K562 (cell line): ENCODE results near the gene OLAH. TPM values are rescaled to one million over a fixed set of nuclear protein-coding genes. Genes with fewer than 3 reads are reported as not detected.
A peak's percentile ranks its signal among the peaks of the same experiment; 100 is the strongest.

Source experiments
- CEBPG ChIP-seq, 3 experiments: fragments of 200-800 bp in 1 of 3; sonication (Bioruptor generic) in 1 of 3; sonication (generic) in 1 of 3; formaldehyde crosslinking in 1 of 3; IDR thresholded peaks in 2 of 3; conservative IDR thresholded peaks in 1 of 3; 2 replicates each; pipeline versions ENCODE4 v1.6.1 to v1.8.0; 2016 to 2022; ENCODE audit warnings: missing compliant biosample characterization in 2 of 3, missing genetic modification characterization in 2 of 3, mild to moderate bottlenecking in 1 of 3, missing genetic modification reagents in 1 of 3
- CREM ChIP-seq: IDR thresholded peaks from 2 replicates; pipeline ENCODE4 v1.6.1; 2014; ENCODE audit warnings: antibody characterized with exemption, low read depth
- CXXC5 ChIP-seq: fragments of 250-450 bp; sonication (Bioruptor Pico); IDR thresholded peaks from 2 replicates; pipeline ENCODE4 v1.8.0; 2022; ENCODE audit warnings: inconsistent platforms, mild to moderate bottlenecking, moderate library complexity
- HSF4 ChIP-seq: fragments of 250-450 bp; sonication (Bioruptor Pico); IDR thresholded peaks from 2 replicates; pipeline ENCODE4 v2.1.2; 2022; ENCODE audit warnings: mild to moderate bottlenecking, moderate library complexity, borderline replicate concordance
- LEF1 ChIP-seq: fragments of 450-650 bp; IDR thresholded peaks from 2 replicates; pipeline ENCODE4 v1.6.1; 2016; ENCODE audit warnings: mild to moderate bottlenecking
- MEIS2 ChIP-seq: fragments of 450-650 bp; IDR thresholded peaks from 2 replicates; pipeline ENCODE4 v1.6.1; 2014; ENCODE audit warnings: mild to moderate bottlenecking; ENCODE audit not compliant: partially characterized antibody
- MGA ChIP-seq: fragments of 450-650 bp; IDR thresholded peaks from 2 replicates; pipeline ENCODE4 v1.6.1; 2016; ENCODE audit warnings: mild to moderate bottlenecking, moderate library complexity
- POLR2AphosphoS5 ChIP-seq: IDR thresholded peaks from 2 replicates; pipeline ENCODE4 v1.6.1; 2011; ENCODE audit warnings: mild to moderate bottlenecking, low read depth, low read length, moderate library complexity; ENCODE audit not compliant: control insufficient read depth, insufficient read depth
- POLR2G ChIP-seq: fragments of 200-400 bp; formaldehyde crosslinking; IDR thresholded peaks from 2 replicates; pipeline ENCODE4 v1.6.1; 2017; ENCODE audit warnings: low read depth, mild to moderate bottlenecking, antibody characterized with exemption, low read length, moderate library complexity
- SAFB ChIP-seq: fragments of 200-400 bp; formaldehyde crosslinking; IDR thresholded peaks from 2 replicates; pipeline ENCODE4 v1.6.1; 2017; ENCODE audit warnings: low read depth, low read length, borderline replicate concordance
- SIN3B ChIP-seq: fragments of 450-650 bp; IDR thresholded peaks from 2 replicates; pipeline ENCODE4 v1.6.1; 2017; ENCODE audit warnings: low read depth, mild to moderate bottlenecking, moderate library complexity
- SREBF2 ChIP-seq: sonication (generic); formaldehyde crosslinking; IDR thresholded peaks from 2 replicates; pipeline ENCODE4 v1.4.0; 2020; ENCODE audit warnings: mild to moderate bottlenecking, missing genetic modification reagents
- ZNF134 ChIP-seq: fragments of 250-450 bp; sonication (Bioruptor Pico); conservative IDR thresholded peaks from 2 replicates; pipeline ENCODE4 v1.4.0; 2020
- polyA plus RNA-seq, 8 experiments: library from polyadenylated mRNA; depleted of rRNA in 4 of 8; stranded (reverse) in 5 of 8; unstranded in 3 of 8; fragments of >200 nt; fragmentation: Nextera tagmentation in 2 of 8; fragmentation: Illumina TruSeq in 1 of 8; extraction: Ambion mirVana in 2 of 8; extraction: Trizol in 1 of 8; gene quantifications; 2 replicates each; pipeline versions ENCODE4 v1.2.1 to v1.2.3, GENCODE V29; 2011 to 2014; ENCODE audit warnings: inconsistent platforms in 1 of 8, missing spikeins in 1 of 8
- total RNA-seq, 7 experiments: library from RNA; depleted of rRNA in 6 of 7; stranded (reverse); fragments of >200 nt in 6 of 7; fragmentation: Illumina TruSeq in 2 of 7; extraction: Trizol in 2 of 7; gene quantifications; 2 replicates each; pipeline versions ENCODE4 v1.2.1 to v1.2.3, GENCODE V29; 2011 to 2021; ENCODE audit warnings: low replicate concordance in 1 of 7

OLAH gene
- total and polyA plus RNA-seq, 9 of the 15 experiments (the other 6 are each of a cell fraction or from before 2014, with no cell fraction given), result 0.11 to 0.45 (median 0.18) TPM; not detected in 3

DNA sequence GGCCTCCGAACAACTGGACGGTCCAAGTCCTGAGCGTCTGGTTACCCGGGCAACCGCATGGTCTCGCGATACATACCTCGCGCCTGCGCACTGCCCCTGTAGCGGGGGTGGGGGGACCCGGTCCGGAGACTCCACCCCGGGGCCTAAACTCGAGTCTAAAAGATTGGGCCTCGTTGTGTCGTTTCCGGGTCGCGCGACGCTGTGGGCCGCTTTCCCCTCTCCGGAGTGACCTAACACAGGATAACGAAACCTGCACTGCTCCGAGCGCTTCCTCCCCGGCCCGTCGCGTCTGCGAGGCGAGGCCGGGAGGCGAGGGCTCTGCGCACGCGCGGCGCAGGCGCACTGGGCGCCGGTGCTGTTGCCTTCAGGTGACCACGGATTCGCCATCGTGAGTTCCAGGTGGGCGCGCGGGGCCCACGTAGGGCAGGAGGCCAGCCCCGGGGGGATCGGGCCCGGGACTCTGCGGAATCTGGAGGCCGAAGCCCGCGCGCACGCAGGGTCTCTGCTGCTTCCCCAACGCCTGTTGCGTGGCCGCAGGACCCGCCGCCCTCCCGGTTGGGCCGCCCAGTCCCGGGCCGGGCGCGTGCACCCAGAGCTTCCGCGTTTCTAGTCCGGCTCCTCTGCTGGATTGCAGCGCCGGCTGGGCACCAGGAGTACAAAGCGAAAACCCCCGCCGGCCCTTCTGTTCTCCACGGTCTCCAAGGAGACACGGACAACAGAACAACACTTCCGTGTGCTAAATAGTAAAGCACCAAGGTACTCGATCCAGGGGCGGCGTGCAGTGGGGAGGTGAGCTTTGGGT, 53.5 kb downstream of the OLAH start, which contains the start of gene RPP38 (continued):
- TF ChIP-seq MGA, result peak; percentile 90
- peak; percentile 98 for TF ChIP-seq MEIS2
- TF ChIP-seq CREM, result peak; percentile 59; the same call in 1 of the 2 replicates
- 0 out of 2 replicates have a peak, but pooled peaks have one; percentile 10 for TF ChIP-seq ZNF134 (CRISPR knock-in tag)
- no peak for TF ChIP-seq LEF1
- TF ChIP-seq CEBPG (CRISPR knock-in tag; IDR thresholded peaks at IDR 0.05), result no peak; the same call in 1 of the 2 replicates
- 0 out of 4 replicates have a peak, but pooled peaks of 1 of the 2 experiments have one; percentile 18 for TF ChIP-seq CEBPG (tag; conservative IDR thresholded peaks at IDR 0.05 in 1 of 2, IDR thresholded peaks at IDR 0.05 in 1 of 2)
- peak; percentile 86 for TF ChIP-seq CXXC5 (CRISPR knock-in tag)
- peak; percentile 96 for TF ChIP-seq POLR2G
- no peak for TF ChIP-seq HSF4 (CRISPR knock-in tag)
- peak; percentile 80 for TF ChIP-seq POLR2AphosphoS5
- TF ChIP-seq SREBF2, result no peak
- TF ChIP-seq SAFB, result peak; percentile 34; the same call in 1 of the 2 replicates
- TF ChIP-seq SIN3B, result peak; percentile 71; the same call in 1 of the 2 replicates
